Naive B cell (primary cell): Measurements from ENCODE around the gene DDX42. TPM values are rescaled to one million over a fixed set of nuclear protein-coding genes. Genes with fewer than 3 reads are reported as not detected.

Experiments
- ATAC-seq, 2 donors: fragments of 150-1000 bp; cut with Tn5 transposase; 2 replicates each; pipeline ENCODE4 v1.10.0; 2021; ENCODE audit warnings: low read depth in 2 of 2, mild to moderate bottlenecking in 2 of 2, moderate library complexity in 2 of 2
- DNase-seq: peaks from one replicate; pipeline ENCODE4 v3.0.0; 2022
- H3K27ac Mint-ChIP-seq, 6 donors: one replicate each; pipeline ENCODE4 v1.8.0; 2020 to 2022; ENCODE audit warnings: mild to moderate bottlenecking in 6 of 6, mixed read lengths in 6 of 6, moderate library complexity in 5 of 6, inconsistent platforms in 2 of 6
- H3K27me3 Mint-ChIP-seq, 3 donors: one replicate each; pipeline ENCODE4 v1.8.0; 2021 to 2022; ENCODE audit warnings: mixed read lengths in 3 of 3, mild to moderate bottlenecking in 1 of 3
- H3K36me3 Mint-ChIP-seq, 2 donors: one replicate each; pipeline ENCODE4 v1.8.0; 2020 to 2022; ENCODE audit warnings: mixed read lengths in 2 of 2, inconsistent platforms in 1 of 2, mild to moderate bottlenecking in 1 of 2
- H3K4me1 Mint-ChIP-seq, 3 donors: one replicate each; pipeline ENCODE4 v1.8.0; 2020 to 2022; ENCODE audit warnings: mixed read lengths in 3 of 3, inconsistent platforms in 1 of 3, mild to moderate bottlenecking in 1 of 3, moderate library complexity in 1 of 3
- H3K4me3 Mint-ChIP-seq, 8 donors: one replicate each; pipeline ENCODE4 v1.8.0; 2020 to 2022; ENCODE audit warnings: mild to moderate bottlenecking in 8 of 8, mixed read lengths in 8 of 8, moderate library complexity in 8 of 8, inconsistent platforms in 2 of 8
- H3K9me3 Mint-ChIP-seq, 7 donors: one replicate each; pipeline ENCODE4 v1.8.0; 2020 to 2022; ENCODE audit warnings: mixed read lengths in 7 of 7, mild to moderate bottlenecking in 5 of 7, inconsistent platforms in 2 of 7, moderate library complexity in 1 of 7
- polyA plus RNA-seq, 6 donors: library from polyadenylated mRNA; unstranded; fragments of 300-500 nt; fragmentation: Illumina TruSeq; gene quantifications; one replicate each; pipeline ENCODE4 v1.2.3, GENCODE V29; 2021; ENCODE audit warnings: low read depth in 6 of 6

The DDX42 gene
- polyA plus RNA-seq, 6 donors from 2014 or later: 6.3 to 24.1 (median 13.5) TPM

DNA sequence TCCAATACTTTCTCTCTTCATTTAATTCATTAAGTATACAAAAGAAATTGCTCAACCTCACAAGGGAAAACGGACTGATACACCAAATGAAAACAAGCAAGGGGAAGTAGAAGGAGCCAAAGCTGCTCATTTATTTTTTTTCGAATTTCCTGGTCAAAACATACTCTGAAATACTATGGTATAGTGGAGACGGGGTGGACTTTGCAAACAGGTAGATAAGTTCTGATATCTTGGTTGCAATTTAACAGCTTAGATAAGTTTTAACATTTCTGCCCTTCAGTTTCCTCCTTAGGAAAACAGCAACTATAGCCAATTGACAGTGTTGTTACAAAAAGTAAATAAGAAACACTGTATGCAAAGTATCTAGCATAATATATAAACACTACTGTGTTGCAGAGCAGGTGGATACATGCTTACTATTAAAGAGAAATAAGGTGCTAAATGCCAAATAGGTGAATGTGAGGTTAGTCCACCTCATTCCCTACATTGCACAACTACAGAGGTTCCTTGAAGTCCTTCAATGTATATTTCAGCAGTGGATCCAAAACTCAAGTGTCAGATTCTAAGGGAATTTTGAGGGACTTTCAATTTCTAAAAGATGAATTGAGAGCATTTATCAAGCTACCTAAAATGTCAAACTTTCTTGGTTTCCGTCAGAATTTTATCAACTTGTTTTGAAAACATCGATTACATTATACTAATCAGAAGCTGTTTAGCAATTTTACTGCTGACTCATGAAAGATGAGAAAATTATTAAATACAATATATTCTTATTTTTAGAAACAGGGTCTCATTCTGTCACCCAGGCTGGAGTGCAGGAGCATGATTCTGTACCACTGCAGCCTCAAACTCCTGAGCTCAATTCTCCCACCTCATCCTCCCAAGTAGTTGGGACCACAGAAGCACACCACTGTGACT, 11.6 kb upstream of the DDX42 start:
- no peaks in the 10 kb centered on the region for H3K27me3 Mint-ChIP-seq
- peaks cover 16 to 35% (median 34%) of the 10 kb centered on the region in 3 donors for H3K4me1 Mint-ChIP-seq
- H3K9me3 Mint-ChIP-seq: no peaks in the 10 kb centered on the region
- DNase-seq (no peak), ATAC-seq (no peak)
- peak overlapping the region in 5 of 6 donors; percentile 11 to 81 (median 45) for H3K27ac Mint-ChIP-seq
- peak overlapping the region in 4 of 8 donors; percentile 19 to 74 (median 42) for H3K4me3 Mint-ChIP-seq
- peaks cover 5 to 9% of the 10 kb centered on the region in 2 donors for H3K36me3 Mint-ChIP-seq

DNA sequence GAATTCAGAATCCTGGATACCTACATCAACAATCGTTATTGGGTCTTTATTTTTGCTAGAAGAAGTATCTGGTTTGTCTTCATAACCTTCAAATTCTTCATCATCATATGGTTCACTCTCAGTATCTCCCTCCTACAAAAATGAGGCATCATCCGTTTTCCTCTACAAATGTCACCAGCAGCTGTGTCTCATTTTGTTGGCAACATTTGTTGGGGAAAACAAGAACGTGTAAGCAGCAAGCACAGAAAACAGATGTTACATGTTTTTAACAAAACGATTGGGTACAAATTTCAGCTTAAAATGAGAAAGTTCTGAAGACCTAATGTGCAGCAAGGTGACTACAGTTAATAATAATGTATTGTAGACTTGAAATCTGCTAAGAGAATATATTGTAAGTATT, 9.3 kb upstream of the DDX42 start:
- no peak for ATAC-seq
- Mint-ChIP-seq H3K27me3 (no peaks in the 10 kb centered on the region), H3K4me1 (peaks cover 22 to 57% (median 40%) of the 10 kb centered on the region in 3 donors), H3K9me3 (no peaks in the 10 kb centered on the region), H3K27ac (peak overlapping the region in 1 of 6 donors; percentile 28), H3K4me3 (no peak overlapping the region), H3K36me3 (peaks cover 5 to 9% of the 10 kb centered on the region in 2 donors)
- DNase-seq: no peak

DNA sequence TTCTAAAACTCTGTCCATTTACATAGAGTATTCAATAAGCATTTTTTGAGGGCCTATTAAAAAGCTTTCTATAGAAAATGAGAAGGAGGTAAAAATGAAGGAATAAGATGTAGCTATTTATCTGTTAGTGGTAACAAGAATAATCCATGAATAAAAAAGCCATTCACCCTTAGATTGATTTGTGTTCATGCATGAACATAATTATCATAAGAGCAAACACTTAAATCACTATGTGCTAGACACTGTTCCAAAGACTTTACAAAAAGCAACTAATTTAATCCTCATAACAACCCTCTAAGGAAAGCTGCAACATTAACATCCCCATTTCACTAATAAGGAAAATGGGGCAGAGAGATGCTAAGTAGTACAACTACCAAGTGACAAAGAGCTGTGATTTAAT, 7.2 kb upstream of the DDX42 start:
- peak overlapping the region in 1 of 8 donors; percentile 68 for H3K4me3 Mint-ChIP-seq

DNA sequence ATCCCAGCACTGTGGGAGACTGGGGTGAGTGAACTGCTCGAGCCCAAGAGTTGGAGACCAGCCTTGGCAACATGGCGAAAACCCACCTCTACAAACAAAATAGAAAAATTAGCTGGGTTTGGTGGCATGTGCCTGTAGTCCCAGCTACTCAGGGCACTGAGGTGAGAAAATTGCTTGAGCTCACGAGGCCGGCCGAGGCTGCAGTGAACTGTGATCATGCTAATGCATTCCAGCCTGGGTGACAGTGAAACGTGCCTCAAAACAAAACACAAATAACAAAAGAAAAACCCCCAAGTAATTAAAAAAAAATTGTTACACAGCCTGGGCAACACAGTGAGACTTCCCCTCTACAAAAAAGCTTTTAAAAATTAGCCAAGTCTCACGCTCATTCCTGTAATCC, 5.5 kb upstream of the DDX42 start:
- Mint-ChIP-seq H3K4me3 (no peak overlapping the region), H3K4me1 (peaks cover 26 to 58% (median 46%) of the 10 kb centered on the region in 3 donors), H3K9me3 (no peaks in the 10 kb centered on the region), H3K36me3 (peaks cover 0 to 9% of the 10 kb centered on the region in 2 donors), H3K27me3 (no peaks in the 10 kb centered on the region), H3K27ac (peak overlapping the region in 3 of 6 donors; percentile 24 to 75 (median 60))
- ATAC-seq (no peak), DNase-seq (no peak)

More for the DNA sequence above, 7.2 kb upstream of the DDX42 start:
- DNase-seq (no peak), ATAC-seq (no peak)
- peak overlapping the region in 2 of 6 donors; percentile 38 to 67 for H3K27ac Mint-ChIP-seq
- no peaks in the 10 kb centered on the region for H3K9me3 Mint-ChIP-seq
- no peaks in the 10 kb centered on the region for H3K27me3 Mint-ChIP-seq
- H3K36me3 Mint-ChIP-seq: peaks cover 0 to 9% of the 10 kb centered on the region in 2 donors
- peaks cover 22 to 55% (median 39%) of the 10 kb centered on the region in 3 donors for H3K4me1 Mint-ChIP-seq

DNA sequence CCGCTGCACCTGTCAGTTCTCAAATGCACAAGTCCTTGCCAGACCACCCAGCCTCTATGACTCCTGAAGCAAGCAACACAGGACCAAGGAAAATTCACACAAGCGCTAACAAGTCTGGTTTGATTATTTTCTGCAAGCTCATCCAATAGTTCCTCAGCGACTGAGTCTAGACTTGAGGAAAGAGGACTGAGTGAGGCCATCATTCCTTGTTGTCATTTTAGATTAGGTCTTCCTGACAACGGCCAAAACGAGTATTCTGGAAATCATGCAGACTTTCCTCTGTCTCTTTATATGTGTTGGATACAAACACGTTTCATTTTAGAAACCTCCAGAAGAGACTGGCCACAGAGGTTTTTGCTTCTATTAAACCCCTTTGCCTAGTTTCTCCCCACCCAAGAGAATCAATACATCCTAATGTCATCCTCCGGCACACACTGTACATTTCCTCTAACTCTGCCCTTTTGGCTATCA, 1.1 kb upstream of the DDX42 start:
- DNase-seq (no peak), ATAC-seq (no peak)
- no peaks in the 10 kb centered on the region for H3K27me3 Mint-ChIP-seq
- no peaks in the 10 kb centered on the region for H3K36me3 Mint-ChIP-seq
- peaks cover 39 to 76% (median 67%) of the 10 kb centered on the region in 3 donors for H3K4me1 Mint-ChIP-seq
- H3K27ac Mint-ChIP-seq: peak overlapping the region; percentile 97 to 100 (median 99)
- H3K9me3 Mint-ChIP-seq: no peaks in the 10 kb centered on the region
- peak overlapping the region; percentile 90 to 99 (median 96) for H3K4me3 Mint-ChIP-seq

DNA sequence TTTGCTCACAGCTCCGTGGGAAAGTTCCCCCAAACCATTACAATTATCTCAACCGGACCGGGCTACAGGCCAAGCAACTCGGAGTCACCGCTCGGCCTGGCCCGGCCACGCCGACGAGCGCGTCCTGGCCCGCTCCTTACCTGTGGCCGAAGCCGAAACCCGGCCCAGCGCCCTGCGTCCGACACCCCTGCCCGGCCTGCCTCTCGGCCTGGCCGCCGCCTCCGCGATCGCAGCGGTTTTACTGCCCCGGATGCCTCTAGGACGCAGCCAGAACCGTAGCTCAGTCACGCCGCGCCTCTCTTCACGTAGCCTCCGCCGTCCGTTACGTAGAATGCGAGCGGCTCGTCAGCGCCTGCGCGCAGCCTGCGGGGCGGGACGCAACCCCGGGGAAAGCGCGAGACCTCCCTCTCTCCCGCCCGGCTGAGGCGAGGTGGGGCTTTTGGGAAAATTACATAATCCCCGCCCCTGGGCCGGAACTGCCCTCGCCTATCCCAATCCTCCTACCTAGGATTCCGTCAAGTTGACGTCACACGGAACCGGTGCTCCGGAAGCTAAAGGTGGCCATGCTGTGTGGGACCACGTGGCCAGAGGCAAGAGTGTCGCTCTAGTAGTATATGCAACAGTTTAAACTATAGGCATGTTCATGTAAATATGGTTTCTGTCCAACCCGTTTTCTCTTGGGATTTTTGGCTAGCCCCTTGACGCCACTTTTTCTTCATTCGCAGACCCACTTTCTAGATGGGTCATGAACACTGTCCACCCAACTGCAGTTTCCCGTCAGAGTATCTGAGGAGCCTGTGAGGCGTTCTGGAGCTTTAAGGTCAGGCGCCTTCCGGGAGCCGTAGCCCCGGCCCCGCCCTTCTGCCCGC, 464 bp upstream of the DDX42 start, which contains the start of gene CCDC47:
Gene CCDC47, minus strand, starts transcription at position 326 of the 869 bp plus-strand sequence. CDS start 7,422 bp downstream, outside the sequence.
- H3K4me1 Mint-ChIP-seq: peaks cover 43 to 73% (median 66%) of the 10 kb centered on the region in 3 donors
- H3K4me3 Mint-ChIP-seq: peak within 1 kb of the TSS; percentile 90 to 99 (median 96)

DNA sequence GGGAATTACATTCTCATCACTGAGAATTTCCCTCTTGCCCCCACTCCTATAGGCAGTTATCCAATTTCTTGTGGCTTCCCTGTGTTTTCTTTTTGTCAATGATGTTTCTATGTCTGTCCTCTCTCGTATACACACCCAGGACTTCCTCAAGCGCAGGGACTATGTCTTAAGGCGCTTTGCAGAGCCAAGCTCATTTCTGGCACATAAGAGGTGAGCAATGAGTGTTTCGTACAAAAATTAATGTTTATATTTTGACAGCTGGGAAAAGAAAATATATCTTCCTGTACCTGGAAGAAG, 947 bp downstream of the DDX42 start:
- Mint-ChIP-seq H3K4me3 (peak overlapping the region; percentile 90 to 99 (median 96)), H3K36me3 (no peaks in the 10 kb centered on the region), H3K9me3 (no peaks in the 10 kb centered on the region), H3K27me3 (no peaks in the 10 kb centered on the region), H3K4me1 (peaks cover 48 to 72% (median 70%) of the 10 kb centered on the region in 3 donors), H3K27ac (peak overlapping the region; percentile 92 to 100 (median 99))
- DNase-seq (no peak), ATAC-seq (no peak)

More for the DNA sequence above, 464 bp upstream of the DDX42 start, which contains the start of gene CCDC47:
- Mint-ChIP-seq H3K27me3 (no peaks in the 10 kb centered on the region), H3K27ac (peak within 1 kb of the TSS; percentile 97 to 100 (median 99)), H3K9me3 (no peaks in the 10 kb centered on the region), H3K36me3 (no peaks in the 10 kb centered on the region)
- peak; percentile 99 for DNase-seq
- ATAC-seq: peak; percentile 83 to 85

DNA sequence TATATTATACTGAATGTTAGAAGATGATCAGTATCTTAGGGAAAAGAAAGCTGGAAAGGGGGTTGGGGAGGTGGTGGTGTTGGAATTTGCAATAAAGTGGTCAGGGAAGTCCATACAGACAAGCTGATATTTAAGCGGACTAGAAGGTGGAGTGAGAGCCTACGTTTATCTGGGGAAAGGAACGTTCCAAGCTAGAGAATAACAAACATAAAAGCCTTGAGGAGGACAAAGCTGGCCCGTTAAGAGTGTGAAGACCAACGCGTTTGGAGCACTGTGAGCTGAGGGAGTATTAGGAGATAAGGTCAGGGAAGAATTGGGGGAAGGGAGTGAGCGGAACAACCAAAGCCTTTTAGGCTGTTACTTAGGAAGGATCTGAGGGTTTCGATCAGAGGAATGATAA, 1.4 kb downstream of the DDX42 start:
- H3K36me3 Mint-ChIP-seq: no peaks in the 10 kb centered on the region

DNA sequence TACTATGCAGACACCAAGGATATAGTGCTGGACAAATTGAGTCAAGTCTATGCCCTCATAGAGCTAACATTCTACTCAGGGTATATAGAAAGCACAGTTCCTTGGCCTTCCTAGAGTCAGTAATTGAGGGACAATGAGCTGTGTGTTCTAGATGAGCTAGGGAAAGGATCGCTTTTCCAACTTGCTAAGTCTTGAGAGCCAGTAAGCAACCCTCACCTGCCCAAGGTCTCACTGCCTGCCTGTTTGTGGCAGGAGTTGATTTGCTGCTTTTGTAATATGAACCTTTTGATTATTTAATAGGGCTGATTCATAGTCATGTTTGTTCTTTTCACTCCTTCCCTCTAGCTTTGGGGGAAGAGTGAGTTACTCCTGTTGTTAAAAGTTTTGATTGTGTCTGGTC, 6.5 kb downstream of the DDX42 start:
- ATAC-seq (no peak), DNase-seq (no peak)
- Mint-ChIP-seq H3K36me3 (no peaks in the 10 kb centered on the region), H3K4me3 (peak overlapping the region in 1 of 8 donors; percentile 37), H3K9me3 (no peaks in the 10 kb centered on the region), H3K4me1 (peaks cover 50 to 70% (median 66%) of the 10 kb centered on the region in 3 donors), H3K27ac (peak overlapping the region in 1 of 6 donors; percentile 85), H3K27me3 (no peaks in the 10 kb centered on the region)

More for the DNA sequence above, 1.4 kb downstream of the DDX42 start:
- no peaks in the 10 kb centered on the region for H3K9me3 Mint-ChIP-seq
- H3K27ac Mint-ChIP-seq: peak overlapping the region in 5 of 6 donors; percentile 20 to 100 (median 97)
- ATAC-seq (no peak), DNase-seq (no peak)
- peaks cover 48 to 72% (median 70%) of the 10 kb centered on the region in 3 donors for H3K4me1 Mint-ChIP-seq
- no peaks in the 10 kb centered on the region for H3K27me3 Mint-ChIP-seq
- H3K4me3 Mint-ChIP-seq: peak overlapping the region; percentile 90 to 99 (median 96)

DNA sequence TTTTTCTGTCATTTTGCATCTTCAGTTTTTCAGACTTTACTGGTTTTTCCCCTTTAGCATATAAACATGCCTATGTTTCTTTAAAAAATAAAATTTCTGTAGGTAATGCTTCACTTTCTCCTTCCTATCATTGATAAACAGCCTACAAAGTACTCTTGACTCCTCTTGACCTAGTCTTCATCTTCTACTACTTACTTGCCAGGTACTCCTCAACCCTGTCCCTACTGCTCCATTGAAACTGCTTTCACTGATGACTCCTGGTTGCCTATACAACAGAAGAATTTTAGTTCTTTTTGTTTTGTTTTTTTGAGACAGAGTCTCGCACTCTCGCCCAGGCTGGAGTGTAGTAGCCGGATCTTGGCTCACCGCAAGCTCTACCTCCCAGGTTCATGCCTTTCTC, 7.0 kb downstream of the DDX42 start:
- no peak overlapping the region for H3K27ac Mint-ChIP-seq
- ATAC-seq (no peak), DNase-seq (no peak)
- peak overlapping the region in 2 of 8 donors; percentile 37 to 42 for H3K4me3 Mint-ChIP-seq
- peaks cover 48 to 68% (median 62%) of the 10 kb centered on the region in 3 donors for H3K4me1 Mint-ChIP-seq
- no peaks in the 10 kb centered on the region for H3K27me3 Mint-ChIP-seq
- no peaks in the 10 kb centered on the region for H3K9me3 Mint-ChIP-seq
- H3K36me3 Mint-ChIP-seq: no peaks in the 10 kb centered on the region

DNA sequence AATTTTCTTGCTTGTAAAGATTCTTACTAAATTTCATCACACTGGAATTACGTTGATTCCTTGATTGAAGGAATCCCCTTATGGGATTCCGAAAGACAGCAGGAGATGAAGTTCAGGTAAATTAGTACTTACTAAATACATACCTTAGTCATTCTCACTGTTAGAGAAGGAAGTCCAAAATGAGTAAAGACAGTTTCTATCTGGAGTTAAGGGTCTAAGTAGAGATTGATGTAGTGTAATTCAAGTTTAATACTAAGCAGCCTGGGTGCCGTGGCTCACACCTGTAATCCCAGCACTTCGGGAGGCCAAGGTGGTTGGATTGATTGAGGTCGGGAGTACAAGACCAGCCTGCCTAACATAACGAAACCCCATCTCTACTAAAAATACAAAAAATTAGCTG, 9.6 kb downstream of the DDX42 start:
- peak overlapping the region in 1 of 6 donors; percentile 33 for H3K27ac Mint-ChIP-seq
- DNase-seq (no peak), ATAC-seq (no peak)
- no peaks in the 10 kb centered on the region for H3K36me3 Mint-ChIP-seq
- no peak overlapping the region for H3K4me3 Mint-ChIP-seq
- peaks cover 33 to 46% (median 43%) of the 10 kb centered on the region in 3 donors for H3K4me1 Mint-ChIP-seq
- no peaks in the 10 kb centered on the region for H3K27me3 Mint-ChIP-seq
- no peaks in the 10 kb centered on the region for H3K9me3 Mint-ChIP-seq

DNA sequence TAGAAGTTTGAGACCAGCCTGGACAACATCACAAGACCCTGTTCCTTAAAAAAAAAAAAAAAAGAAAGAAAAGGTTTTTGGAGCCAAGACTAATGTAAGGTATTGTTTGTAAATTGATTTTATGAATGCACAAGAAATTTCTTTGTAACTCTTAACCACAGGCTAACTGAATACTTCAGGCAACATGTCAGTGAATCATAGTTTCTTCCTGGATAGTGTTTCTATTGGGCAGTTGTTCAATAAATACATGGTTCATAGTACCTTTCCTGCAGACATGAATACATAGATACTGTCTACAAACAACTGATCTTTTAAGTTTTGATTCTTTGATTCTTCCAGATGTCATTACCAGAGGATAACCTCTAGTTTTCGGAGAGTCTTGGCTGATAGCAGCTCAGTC, 11.6 kb downstream of the DDX42 start:
- ATAC-seq (no peak), DNase-seq (no peak)
- H3K9me3 Mint-ChIP-seq: no peaks in the 10 kb centered on the region
- H3K36me3 Mint-ChIP-seq: no peaks in the 10 kb centered on the region
- peaks cover 24 to 31% (median 30%) of the 10 kb centered on the region in 3 donors for H3K4me1 Mint-ChIP-seq
- H3K27ac Mint-ChIP-seq: no peak overlapping the region
- H3K4me3 Mint-ChIP-seq: no peak overlapping the region
- no peaks in the 10 kb centered on the region for H3K27me3 Mint-ChIP-seq

DNA sequence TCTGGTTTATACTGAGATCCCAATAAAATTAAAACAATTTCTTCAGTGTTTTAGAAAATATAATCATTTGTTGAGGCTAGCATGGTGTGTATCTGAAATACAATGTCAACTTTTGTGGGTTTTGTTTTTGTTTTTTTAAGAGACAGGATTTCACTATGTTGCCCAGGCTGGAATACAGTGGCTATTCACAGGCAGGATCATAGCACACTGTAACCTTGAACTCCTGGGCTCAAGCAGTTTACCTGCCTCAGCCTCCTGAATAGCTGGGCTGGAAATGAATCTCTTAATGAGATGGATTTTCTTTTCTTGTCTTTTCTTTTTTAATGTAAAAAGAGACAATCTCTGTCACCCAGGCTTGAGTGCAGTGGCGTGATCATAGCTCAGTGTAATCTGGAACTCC, 12.1 kb downstream of the DDX42 start:
- no peak for DNase-seq
- Mint-ChIP-seq H3K9me3 (no peaks in the 10 kb centered on the region), H3K4me1 (peaks cover 20 to 25% (median 25%) of the 10 kb centered on the region in 3 donors), H3K27me3 (no peaks in the 10 kb centered on the region), H3K27ac (peak overlapping the region in 1 of 6 donors; percentile 27), H3K36me3 (no peaks in the 10 kb centered on the region), H3K4me3 (no peak overlapping the region)
- no peak for ATAC-seq
